Hepatocyte (in vitro differentiated cells): Measurements from ENCODE around the gene NUMB. TPM values are rescaled to one million over a fixed set of nuclear protein-coding genes. Genes with fewer than 3 reads are reported as not detected.
"Not testable (repeated sequence)": the region's sequence is repeated elsewhere in the genome, so short reads cannot be mapped to it uniquely, and the experiment has no call there.

Source experiments
- DNase-seq: peaks from one replicate; pipeline ENCODE4 v3.0.0-alpha.2; 2016; ENCODE audit warnings: low spot score
- H2AFZ ChIP-seq: fragments of 200-600 bp; sonication (generic); 2 replicates; pipeline ENCODE4 v1.6.0; 2016; ENCODE audit warnings: antibody characterized with exemption, mild to moderate bottlenecking
- H3K27ac ChIP-seq: fragments of 200-600 bp; sonication (generic); 2 replicates; pipeline ENCODE4 v1.5.1; 2016; ENCODE audit warnings: mild to moderate bottlenecking
- H3K27me3 ChIP-seq: fragments of 200-600 bp; sonication (generic); 2 replicates; pipeline ENCODE4 v1.6.1; 2016
- H3K36me3 ChIP-seq: fragments of 200-600 bp; sonication (generic); replicated peaks from 2 replicates; pipeline ENCODE4 v1.5.1; 2016; ENCODE audit warnings: low read depth; ENCODE audit not compliant: insufficient read depth
- H3K4me1 ChIP-seq: fragments of 200-600 bp; sonication (generic); 2 replicates; pipeline ENCODE4 v1.5.1; 2016; ENCODE audit warnings: mild to moderate bottlenecking, moderate library complexity; ENCODE audit not compliant: insufficient read depth
- H3K4me2 ChIP-seq: fragments of 200-600 bp; sonication (generic); 2 replicates; pipeline ENCODE4 v1.6.0; 2016
- H3K4me3 ChIP-seq: fragments of 200-600 bp; sonication (generic); 2 replicates; pipeline ENCODE4 v1.5.1; 2016; ENCODE audit warnings: mild to moderate bottlenecking
- H3K79me2 ChIP-seq: fragments of 200-600 bp; sonication (generic); 2 replicates; pipeline ENCODE4 v1.6.0; 2017; ENCODE audit warnings: mild to moderate bottlenecking
- H3K9me2 ChIP-seq: fragments of 200-600 bp; sonication (generic); replicated peaks from 2 replicates; pipeline ENCODE4 v1.6.0; 2017; ENCODE audit warnings: mild to moderate bottlenecking; ENCODE audit not compliant: insufficient read depth
- H3K9me3 ChIP-seq: fragments of 200-600 bp; sonication (generic); 2 replicates; pipeline ENCODE4 v1.5.1; 2016; ENCODE audit warnings: low read depth, mild to moderate bottlenecking
- H4K20me1 ChIP-seq: fragments of 200-600 bp; sonication (generic); 2 replicates; pipeline ENCODE4 v1.6.0; 2016; ENCODE audit warnings: mild to moderate bottlenecking; ENCODE audit not compliant: insufficient read depth, poor library complexity, severe bottlenecking
- EZH2 ChIP-seq: fragments of 200-600 bp; sonication (generic); IDR thresholded peaks from 2 replicates; pipeline ENCODE4 v1.6.1; 2016; ENCODE audit warnings: antibody characterized with exemption, mild to moderate bottlenecking, borderline replicate concordance
- EZH2phosphoT487 ChIP-seq: fragments of 200-600 bp; sonication (generic); IDR thresholded peaks from one replicate; pipeline ENCODE4 v1.6.1; 2018; ENCODE audit warnings: antibody characterized with exemption, mild to moderate bottlenecking, low read depth, moderate library complexity; ENCODE audit not compliant: unreplicated experiment, severe bottlenecking
- WGBS: methylation state at CpG from one replicate; pipeline ENCODE4 v1.1.6; 2016; ENCODE audit warnings: low lambda C conversion rate; ENCODE audit errors: missing lambda C conversion rate; 5-methylcytosine and 5-hydroxymethylcytosine counted together
- polyA plus RNA-seq: library from polyadenylated mRNA; unstranded; fragments of >200 nt; fragmentation: Nextera tagmentation; extraction: Ambion mirVana; gene quantifications from 2 replicates; pipeline ENCODE4 v1.2.1, GENCODE V29; 2016
- total RNA-seq: library from RNA; depleted of rRNA; stranded (reverse); fragments of >200 nt; gene quantifications from 2 replicates; pipeline ENCODE4 v1.2.3, GENCODE V29; 2014
- TF ChIP-seq, protein P1 (sequence below): fragments of 200-600 bp; sonication (generic); IDR thresholded peaks from 2 replicates; pipeline ENCODE4 v1.5.1; 2016; ENCODE audit warnings: antibody characterized with exemption, mild to moderate bottlenecking; ENCODE audit not compliant: poor library complexity

The NUMB gene
- total and polyA plus RNA-seq, 2 experiments from 2014 or later, result 35.3 to 45.8 TPM

DNA sequence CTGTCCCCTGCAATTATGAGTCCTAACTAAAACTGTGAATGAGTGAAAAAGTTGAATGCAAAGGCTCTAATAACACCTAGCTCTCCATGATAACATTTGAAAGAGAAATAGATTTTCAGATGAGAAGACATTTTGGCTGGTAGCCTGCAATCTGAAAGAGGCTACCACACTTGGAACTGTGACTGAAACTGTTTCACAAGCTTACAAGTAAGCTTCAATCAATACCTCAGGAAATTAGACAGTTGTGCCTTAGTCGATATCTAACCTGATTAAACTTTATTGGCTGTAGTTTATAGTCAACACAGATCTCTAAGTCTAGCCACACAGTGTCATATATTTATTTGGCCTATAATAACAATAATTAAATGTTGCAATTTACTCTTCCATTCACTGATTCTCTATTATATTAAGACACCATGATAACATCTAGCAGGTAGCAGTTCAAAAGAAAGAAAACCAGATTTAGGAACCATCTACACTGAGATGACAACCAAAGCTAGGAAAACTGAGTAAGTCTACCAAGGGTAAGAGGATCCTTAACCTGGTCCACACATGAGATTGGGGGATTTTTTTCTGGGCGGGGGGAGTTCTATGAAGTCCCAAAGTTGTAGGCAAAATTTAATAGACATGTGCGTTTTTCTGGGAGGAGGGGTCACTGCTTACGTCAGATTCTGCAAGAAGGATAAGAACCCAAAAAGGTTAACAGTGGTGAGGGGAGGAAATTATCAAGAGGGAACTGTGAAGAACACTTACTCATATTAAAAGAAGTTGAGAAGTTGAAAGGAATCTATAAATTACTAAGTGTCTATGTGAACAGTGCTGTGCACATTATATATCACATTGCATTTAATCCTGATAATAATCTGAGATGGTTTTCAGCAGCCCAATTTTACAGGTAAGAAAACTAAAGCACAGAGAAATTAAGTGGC lies 65.8 kb downstream of the NUMB start:
- no peaks in the 10 kb centered on the region for H3K9me3 ChIP-seq
- H3K79me2 ChIP-seq, result peaks cover 74% of the 10 kb centered on the region
- no peaks in the 10 kb centered on the region for H3K36me3 ChIP-seq
- H2AFZ ChIP-seq, result no peak overlapping the region
- no peaks in the 10 kb centered on the region for H3K9me2 ChIP-seq
- H4K20me1 ChIP-seq, result peaks cover 6% of the 10 kb centered on the region
- no peak overlapping the region for H3K4me3 ChIP-seq
- no peak for TF ChIP-seq EZH2phosphoT487
- no peak for TF ChIP-seq EZH2
- TF ChIP-seq, protein P1, sequence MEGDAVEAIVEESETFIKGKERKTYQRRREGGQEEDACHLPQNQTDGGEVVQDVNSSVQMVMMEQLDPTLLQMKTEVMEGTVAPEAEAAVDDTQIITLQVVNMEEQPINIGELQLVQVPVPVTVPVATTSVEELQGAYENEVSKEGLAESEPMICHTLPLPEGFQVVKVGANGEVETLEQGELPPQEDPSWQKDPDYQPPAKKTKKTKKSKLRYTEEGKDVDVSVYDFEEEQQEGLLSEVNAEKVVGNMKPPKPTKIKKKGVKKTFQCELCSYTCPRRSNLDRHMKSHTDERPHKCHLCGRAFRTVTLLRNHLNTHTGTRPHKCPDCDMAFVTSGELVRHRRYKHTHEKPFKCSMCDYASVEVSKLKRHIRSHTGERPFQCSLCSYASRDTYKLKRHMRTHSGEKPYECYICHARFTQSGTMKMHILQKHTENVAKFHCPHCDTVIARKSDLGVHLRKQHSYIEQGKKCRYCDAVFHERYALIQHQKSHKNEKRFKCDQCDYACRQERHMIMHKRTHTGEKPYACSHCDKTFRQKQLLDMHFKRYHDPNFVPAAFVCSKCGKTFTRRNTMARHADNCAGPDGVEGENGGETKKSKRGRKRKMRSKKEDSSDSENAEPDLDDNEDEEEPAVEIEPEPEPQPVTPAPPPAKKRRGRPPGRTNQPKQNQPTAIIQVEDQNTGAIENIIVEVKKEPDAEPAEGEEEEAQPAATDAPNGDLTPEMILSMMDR, result no peak
- H3K4me1 ChIP-seq, result no peaks in the 10 kb centered on the region
- no peak overlapping the region for H3K27ac ChIP-seq
- H3K4me2 ChIP-seq, result no peak overlapping the region
- DNase-seq, result no peak
- WGBS, result 93% methylated on average over 4 of the region's 4 CpGs
- no peaks in the 10 kb centered on the region for H3K27me3 ChIP-seq

DNA sequence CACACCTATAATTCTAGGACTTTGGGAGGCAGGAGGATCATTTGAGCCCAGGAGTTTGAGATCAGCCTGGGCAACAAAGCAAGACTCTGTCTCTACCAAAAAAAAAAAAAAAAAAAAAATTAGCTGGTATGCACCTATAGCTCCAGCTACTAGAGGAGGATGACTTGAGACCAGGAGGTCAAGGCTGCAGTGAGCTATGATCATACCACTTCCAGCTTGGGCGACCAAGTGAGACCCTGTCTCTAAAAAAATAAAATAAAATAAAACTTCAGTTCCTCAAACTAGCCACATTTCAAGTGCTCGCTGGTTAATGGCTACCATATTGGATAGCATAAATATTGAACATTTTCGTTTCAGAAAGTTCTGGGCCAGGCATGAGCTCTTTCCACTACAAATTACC lies 70.5 kb downstream of the NUMB start:
- H4K20me1 ChIP-seq, H3K4me1 ChIP-seq, H3K27ac ChIP-seq, H3K27me3 ChIP-seq, H2AFZ ChIP-seq, H3K36me3 ChIP-seq, H3K4me3 ChIP-seq, H3K9me3 ChIP-seq, H3K9me2 ChIP-seq, DNase-seq, H3K4me2 ChIP-seq: not testable (repeated sequence)
- 100% methylated on average over 2 of the region's 3 CpGs for WGBS
- peaks cover 66% of the 10 kb centered on the region for H3K79me2 ChIP-seq

DNA sequence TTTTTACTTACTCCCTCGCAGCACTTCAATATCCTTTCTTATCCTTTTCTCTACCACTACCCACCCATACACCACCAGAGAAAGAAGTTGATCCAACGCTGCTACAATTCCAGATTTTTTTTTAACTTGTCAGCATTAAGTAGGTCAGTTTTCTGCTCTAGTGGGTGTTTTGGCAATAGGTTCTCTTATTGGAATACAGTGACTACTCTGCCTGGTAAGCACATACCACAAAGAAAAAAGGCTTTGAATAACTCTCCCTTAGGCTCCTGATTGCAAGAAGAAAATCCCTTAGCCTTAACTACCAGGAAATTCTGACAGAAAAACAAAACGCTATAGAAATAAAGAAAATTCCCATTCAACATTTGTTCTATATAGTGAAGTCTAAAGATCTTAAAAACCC lies 72.0 kb downstream of the NUMB start:
- Histone ChIP-seq H4K20me1 (no peaks in the 10 kb centered on the region), H3K27ac (no peak overlapping the region), H3K79me2 (peaks cover 69% of the 10 kb centered on the region), H3K4me1 (no peaks in the 10 kb centered on the region), H3K36me3 (no peaks in the 10 kb centered on the region), H3K9me2 (no peaks in the 10 kb centered on the region), H3K9me3 (no peaks in the 10 kb centered on the region), H3K27me3 (no peaks in the 10 kb centered on the region), H3K4me3 (no peak overlapping the region), H2AFZ (no peak overlapping the region), H3K4me2 (no peak overlapping the region)
- no peak for TF ChIP-seq EZH2phosphoT487
- TF ChIP-seq, protein P1, result no peak
- TF ChIP-seq EZH2, result no peak
- 85% methylated on average over 3 of the region's 3 CpGs for WGBS
- DNase-seq, result no peak

DNA sequence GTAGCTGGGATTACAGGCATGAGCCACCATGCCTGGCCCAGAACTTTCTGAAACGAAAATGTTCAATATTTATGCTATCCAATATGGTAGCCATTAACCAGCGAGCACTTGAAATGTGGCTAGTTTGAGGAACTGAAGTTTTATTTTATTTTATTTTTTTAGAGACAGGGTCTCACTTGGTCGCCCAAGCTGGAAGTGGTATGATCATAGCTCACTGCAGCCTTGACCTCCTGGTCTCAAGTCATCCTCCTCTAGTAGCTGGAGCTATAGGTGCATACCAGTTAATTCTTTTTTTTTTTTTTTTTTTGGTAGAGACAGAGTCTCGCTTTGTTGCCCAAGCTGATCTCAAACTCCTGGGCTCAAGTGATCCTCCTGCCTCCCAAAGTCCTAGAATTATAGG lies 73.3 kb downstream of the NUMB start:
- H2AFZ ChIP-seq, H3K9me3 ChIP-seq, DNase-seq, H3K36me3 ChIP-seq, H3K4me3 ChIP-seq, H3K4me2 ChIP-seq, H3K4me1 ChIP-seq, H4K20me1 ChIP-seq, H3K27me3 ChIP-seq, H3K9me2 ChIP-seq, H3K27ac ChIP-seq: not testable (repeated sequence)
- H3K79me2 ChIP-seq, result peaks cover 71% of the 10 kb centered on the region
- WGBS, result 100% methylated on average over 4 of the region's 4 CpGs
